AG04449 (cell line): ENCODE measurements around the gene TAS2R41.
"Not testable (repeated sequence)": the region's sequence is repeated elsewhere in the genome, so short reads cannot be mapped to it uniquely, and the experiment has no call there.

Experiments
- CTCF ChIA-PET: fragments of 350-600 bp; formaldehyde crosslinking; extraction: SDS; loops from one replicate; lab custom pipeline; 2021; ENCODE audit warnings: antibody characterized with exemption; lab: Yijun Ruan, JAX
- POLR2A ChIA-PET: fragments of 400-600, 350-600 bp; formaldehyde crosslinking; extraction: SDS; loops from one replicate; lab custom pipeline; 2020; ENCODE audit warnings: antibody characterized with exemption, inconsistent platforms; lab: Yijun Ruan, JAX
- DNase-seq: peaks from one replicate; pipeline ENCODE4 v3.0.0-alpha.2; 2010; ENCODE audit warnings: low read depth, low spot score
- H3K4me3 ChIP-seq: 2 replicates; pipeline ENCODE4 v1.5.1; 2011; ENCODE audit warnings: low read depth, mild to moderate bottlenecking, control low read depth, low read length
- CTCF ChIP-seq: IDR thresholded peaks from one replicate; pipeline ENCODE4 v1.5.1; 2011; ENCODE audit warnings: mild to moderate bottlenecking, moderate library complexity, low read length, control low read depth, inconsistent platforms; ENCODE audit not compliant: insufficient read depth; ENCODE audit errors: missing control alignments

TAS2R41 gene

GRCh38 chr7:143518941-143519340 is 41.3 kb downstream of the TAS2R41 start:
- TF ChIP-seq CTCF = no peak
- ChIA-PET CTCF (interaction anchor here (1.0 to 2.8 kb wide), 6 partner anchors 8 to 278 kb away, joined by 3 to 9 read pairs (median 4); no protein-coding TSS in a partner anchor), POLR2A (interaction anchor here (1.0 to 1.3 kb wide), 2 partner anchors 135 to 138 kb away, joined by 3 to 4 read pairs; no protein-coding TSS in a partner anchor)
- no peak overlapping the region for H3K4me3 ChIP-seq
- DNase-seq = no peak

GRCh38 chr7:143519411-143520131 is 41.9 kb downstream of the TAS2R41 start:
- no peak for TF ChIP-seq CTCF
- ChIA-PET CTCF (interaction anchor here (0.8 to 2.8 kb wide), 7 partner anchors 9 to 279 kb away, joined by 3 to 9 read pairs (median 4); no protein-coding TSS in a partner anchor), POLR2A (interaction anchor here (1.0 to 1.3 kb wide), 2 partner anchors 136 to 139 kb away, joined by 3 to 4 read pairs; no protein-coding TSS in a partner anchor)
- no peak overlapping the region for H3K4me3 ChIP-seq
- peak; percentile 12 for DNase-seq

GRCh38 chr7:143522309-143522916 is 44.7 kb downstream of the TAS2R41 start:
- CTCF ChIA-PET, DNase-seq, POLR2A ChIA-PET, H3K4me3 ChIP-seq: not testable (repeated sequence)
